Cardiac muscle cell (in vitro differentiated cells and primary cell): ENCODE results near the gene ERBB4. TPM values are rescaled to one million over a fixed set of nuclear protein-coding genes. Genes with fewer than 3 reads are reported as not detected.

ENCODE experiments used
- DNase-seq, 2 donors: peaks; one replicate each; pipeline versions ENCODE4 v3.0.0 to v3.0.0-alpha.2; 2010 to 2017; ENCODE audit warnings: low read depth in 1 of 2, low spot score in 1 of 2
- H3K27ac ChIP-seq: fragments of 200-600 bp; sonication (generic); 2 replicates; pipeline ENCODE4 v1.5.1; 2016
- H3K27me3 ChIP-seq: fragments of 200-600 bp; sonication (generic); 2 replicates; pipeline ENCODE4 v1.6.0; 2016; ENCODE audit warnings: control low read depth
- H3K36me3 ChIP-seq: fragments of 200-600 bp; sonication (generic); 2 replicates; pipeline ENCODE4 v1.5.1; 2016; ENCODE audit warnings: control low read depth
- H3K4me1 ChIP-seq: fragments of 200-600 bp; sonication (generic); 2 replicates; pipeline ENCODE4 v1.8.1; 2017; ENCODE audit warnings: low read depth, mild to moderate bottlenecking, mixed run types
- H3K4me3 ChIP-seq: fragments of 200-600 bp; sonication (generic); 2 replicates; pipeline ENCODE4 v1.5.1; 2016; ENCODE audit warnings: mild to moderate bottlenecking
- H3K9me3 ChIP-seq: fragments of 200-600 bp; sonication (generic); 2 replicates; pipeline ENCODE4 v1.5.1; 2017; ENCODE audit warnings: low read depth, mild to moderate bottlenecking, control low read depth
- polyA plus RNA-seq: library from polyadenylated mRNA; unstranded; fragments of >200 nt; fragmentation: Nextera tagmentation; extraction: Ambion mirVana; gene quantifications from 2 replicates; pipeline ENCODE4 v1.2.1, GENCODE V29; 2016
- total RNA-seq: library from RNA; depleted of rRNA; stranded (reverse); fragments of >200 nt; gene quantifications from 2 replicates; pipeline ENCODE4 v1.2.3, GENCODE V29; 2016
- TF ChIP-seq, protein P1 (sequence below): IDR thresholded peaks from 2 replicates; pipeline ENCODE4 v1.5.1; 2012; ENCODE audit warnings: low read depth, mild to moderate bottlenecking, low read length

ERBB4 gene
- total and polyA plus RNA-seq, 2 experiments from 2014 or later: 38.1 to 42.1 TPM

DNA sequence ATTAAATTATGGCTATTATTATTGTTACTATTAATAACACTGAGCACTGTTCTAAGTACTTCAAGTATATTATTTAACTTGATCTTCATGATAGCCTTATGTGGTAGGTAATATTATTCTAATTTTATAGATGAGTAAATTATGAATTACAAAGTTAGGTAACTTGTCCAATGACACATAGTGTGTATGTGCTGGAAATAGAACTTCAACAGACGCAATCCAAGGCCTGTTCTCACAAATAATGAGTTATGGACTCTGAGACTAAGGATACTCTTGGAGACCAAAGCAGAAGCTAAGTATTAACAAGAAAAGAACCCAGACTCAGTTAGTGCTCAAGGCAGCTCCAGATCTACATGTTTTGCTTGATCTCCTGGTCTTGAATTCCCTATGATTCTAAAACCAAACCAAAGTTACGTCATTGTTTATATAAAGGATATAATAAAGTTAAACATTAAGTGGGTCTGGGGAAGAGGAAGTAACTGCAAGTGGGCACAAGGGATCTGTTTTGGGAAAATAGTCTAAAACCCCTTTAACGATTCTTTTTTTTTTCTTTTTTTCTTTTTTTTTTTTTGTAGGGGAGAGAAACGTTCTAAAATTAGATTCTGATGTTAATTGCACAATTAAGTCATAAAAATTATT lies 211.3 kb downstream of the ERBB4 start:
- DNase-seq: no peak
- Histone ChIP-seq H3K36me3 (no peaks in the 10 kb centered on the region), H3K4me1 (peaks cover 9% of the 10 kb centered on the region), H3K9me3 (no peaks in the 10 kb centered on the region), H3K4me3 (no peak overlapping the region), H3K27ac (no peak overlapping the region), H3K27me3 (no peaks in the 10 kb centered on the region)
- TF ChIP-seq, protein P1, sequence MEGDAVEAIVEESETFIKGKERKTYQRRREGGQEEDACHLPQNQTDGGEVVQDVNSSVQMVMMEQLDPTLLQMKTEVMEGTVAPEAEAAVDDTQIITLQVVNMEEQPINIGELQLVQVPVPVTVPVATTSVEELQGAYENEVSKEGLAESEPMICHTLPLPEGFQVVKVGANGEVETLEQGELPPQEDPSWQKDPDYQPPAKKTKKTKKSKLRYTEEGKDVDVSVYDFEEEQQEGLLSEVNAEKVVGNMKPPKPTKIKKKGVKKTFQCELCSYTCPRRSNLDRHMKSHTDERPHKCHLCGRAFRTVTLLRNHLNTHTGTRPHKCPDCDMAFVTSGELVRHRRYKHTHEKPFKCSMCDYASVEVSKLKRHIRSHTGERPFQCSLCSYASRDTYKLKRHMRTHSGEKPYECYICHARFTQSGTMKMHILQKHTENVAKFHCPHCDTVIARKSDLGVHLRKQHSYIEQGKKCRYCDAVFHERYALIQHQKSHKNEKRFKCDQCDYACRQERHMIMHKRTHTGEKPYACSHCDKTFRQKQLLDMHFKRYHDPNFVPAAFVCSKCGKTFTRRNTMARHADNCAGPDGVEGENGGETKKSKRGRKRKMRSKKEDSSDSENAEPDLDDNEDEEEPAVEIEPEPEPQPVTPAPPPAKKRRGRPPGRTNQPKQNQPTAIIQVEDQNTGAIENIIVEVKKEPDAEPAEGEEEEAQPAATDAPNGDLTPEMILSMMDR: no peak

DNA sequence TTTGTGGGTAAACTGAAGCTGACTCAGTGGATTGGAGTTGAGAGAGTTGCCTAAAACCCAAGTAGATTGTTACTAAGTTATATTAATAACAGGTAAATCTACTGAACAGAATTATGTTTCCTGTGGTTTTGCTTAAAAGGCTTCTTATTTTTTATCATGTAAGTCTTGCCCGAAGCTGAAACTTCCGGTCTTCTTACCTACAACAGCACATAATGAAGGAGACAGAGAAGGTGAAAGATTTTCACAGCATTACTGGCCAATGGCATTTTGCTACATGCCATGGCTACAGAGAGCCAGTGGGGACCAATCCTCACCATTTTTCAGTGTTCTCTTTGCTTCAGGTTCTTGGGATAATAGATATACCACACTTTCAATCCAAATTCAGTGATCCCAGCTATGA lies 220.0 kb downstream of the ERBB4 start:
- no peak for DNase-seq
- TF ChIP-seq, protein P1: no peak
- no peak overlapping the region for H3K4me3 ChIP-seq
- H3K9me3 ChIP-seq: no peaks in the 10 kb centered on the region
- peaks cover 8% of the 10 kb centered on the region for H3K4me1 ChIP-seq
- no peaks in the 10 kb centered on the region for H3K36me3 ChIP-seq
- no peaks in the 10 kb centered on the region for H3K27me3 ChIP-seq
- no peak overlapping the region for H3K27ac ChIP-seq

DNA sequence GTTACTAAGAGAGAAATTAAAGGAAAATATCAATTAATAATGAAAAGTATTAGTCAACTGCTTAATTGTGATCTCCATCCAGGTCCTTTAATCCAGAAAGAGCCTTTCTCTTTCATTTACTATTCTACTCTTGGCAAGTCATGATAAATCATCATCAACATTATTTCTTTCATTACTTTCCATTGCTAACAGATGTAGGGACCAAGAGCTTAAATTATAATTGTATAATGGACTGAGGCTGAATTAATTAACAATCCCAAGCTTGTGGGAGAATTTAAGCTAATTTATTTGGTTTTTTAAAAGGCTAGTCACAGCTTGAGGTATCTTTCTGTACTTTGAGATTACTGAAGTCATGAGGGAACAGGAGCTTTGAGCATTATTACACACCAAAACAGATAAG lies 223.9 kb downstream of the ERBB4 start:
- TF ChIP-seq, protein P1: no peak
- H3K27me3 ChIP-seq: no peaks in the 10 kb centered on the region
- no peak for DNase-seq
- no peaks in the 10 kb centered on the region for H3K36me3 ChIP-seq
- peaks cover 8% of the 10 kb centered on the region for H3K4me1 ChIP-seq
- no peak overlapping the region for H3K27ac ChIP-seq
- H3K9me3 ChIP-seq: no peaks in the 10 kb centered on the region
- H3K4me3 ChIP-seq: no peak overlapping the region

DNA sequence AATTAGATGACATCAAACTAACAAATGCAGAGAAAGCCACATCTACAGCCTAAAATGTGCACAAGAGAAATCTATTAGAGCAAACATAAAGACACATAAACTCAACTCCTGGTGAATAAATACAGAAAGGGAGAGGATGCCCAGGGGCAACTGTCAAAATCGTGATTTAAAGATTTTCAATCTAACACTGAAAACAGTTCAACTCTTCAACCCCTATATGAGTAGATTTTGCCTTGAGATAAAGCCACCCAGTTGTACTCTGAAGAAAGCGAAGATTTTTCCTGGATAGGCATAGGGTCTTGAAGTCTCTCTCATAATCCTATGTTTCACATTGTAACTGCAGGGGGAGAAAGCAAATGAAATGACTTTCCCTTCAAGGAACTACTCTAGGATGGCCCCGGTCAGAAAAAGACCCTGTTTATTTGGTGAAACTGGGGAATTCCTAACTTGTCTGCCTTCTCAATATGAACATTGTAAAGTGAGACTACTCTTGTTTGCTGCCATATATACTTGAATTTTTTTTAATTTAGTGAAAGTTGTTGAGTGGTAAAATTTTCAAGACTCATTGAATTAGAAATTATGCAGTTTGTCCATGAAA lies 226.7 kb downstream of the ERBB4 start:
- TF ChIP-seq, protein P1: no peak
- peaks cover 6% of the 10 kb centered on the region for H3K4me1 ChIP-seq
- no peaks in the 10 kb centered on the region for H3K27me3 ChIP-seq
- H3K9me3 ChIP-seq: no peaks in the 10 kb centered on the region
- H3K36me3 ChIP-seq: no peaks in the 10 kb centered on the region
- no peak overlapping the region for H3K4me3 ChIP-seq
- no peak overlapping the region for H3K27ac ChIP-seq
- no peak for DNase-seq

DNA sequence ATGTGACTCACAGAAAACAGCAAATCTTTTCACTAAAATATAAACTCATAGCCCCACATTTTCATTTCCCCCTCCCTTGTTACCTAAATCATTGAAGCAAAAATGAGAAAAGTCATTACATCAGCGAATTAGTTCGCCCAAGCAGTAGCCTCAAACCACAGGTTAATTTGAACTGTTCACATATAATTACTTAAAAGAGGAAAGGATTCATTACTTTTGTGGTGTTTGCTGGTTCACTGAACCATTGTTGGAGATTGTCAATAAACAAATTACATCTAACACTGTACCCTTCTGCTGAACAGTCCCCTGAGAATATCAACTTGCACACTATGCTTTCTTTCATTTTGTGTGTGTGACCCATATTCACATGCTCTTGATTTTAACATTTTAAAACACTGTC lies 238.7 kb downstream of the ERBB4 start:
- H3K36me3 ChIP-seq: no peaks in the 10 kb centered on the region
- no peaks in the 10 kb centered on the region for H3K9me3 ChIP-seq
- DNase-seq: no peak
- no peak overlapping the region for H3K27ac ChIP-seq
- no peaks in the 10 kb centered on the region for H3K4me1 ChIP-seq
- TF ChIP-seq, protein P1: no peak
- H3K27me3 ChIP-seq: no peaks in the 10 kb centered on the region
- no peak overlapping the region for H3K4me3 ChIP-seq
